H9 (cell line): ENCODE data around the gene SLC12A2. TPM values are rescaled to one million over a fixed set of nuclear protein-coding genes. Genes with fewer than 3 reads are reported as not detected.

Experiments used
- DNase-seq: peaks from one replicate; pipeline ENCODE4 v3.0.0-alpha.2; 2017
- H2AFZ ChIP-seq: one replicate; pipeline ENCODE4 v1.6.1; 2013; ENCODE audit warnings: mild to moderate bottlenecking, low read length, control low read depth, moderate library complexity
- H2AK5ac ChIP-seq: 2 replicates; pipeline ENCODE4 v1.6.1; 2013; ENCODE audit warnings: low read length, control low read depth, mixed read lengths; ENCODE audit not compliant: insufficient read length
- H2BK120ac ChIP-seq: one replicate; pipeline ENCODE4 v1.6.1; 2013; ENCODE audit warnings: low read depth, mild to moderate bottlenecking, low read length, control low read depth, inconsistent platforms; ENCODE audit not compliant: poor library complexity, severe bottlenecking
- H2BK12ac ChIP-seq: 2 replicates; pipeline ENCODE4 v1.6.1; 2013; ENCODE audit warnings: low read length, control low read depth, mixed read lengths, low read depth; ENCODE audit not compliant: insufficient read length
- H2BK15ac ChIP-seq: 2 replicates; pipeline ENCODE4 v1.6.1; 2013; ENCODE audit warnings: low read depth, low read length, control low read depth
- H2BK20ac ChIP-seq: one replicate; pipeline ENCODE4 v1.6.1; 2013; ENCODE audit warnings: low read depth, mild to moderate bottlenecking, low read length, control low read depth, inconsistent platforms; ENCODE audit not compliant: poor library complexity, severe bottlenecking
- H2BK5ac ChIP-seq: 2 replicates; pipeline ENCODE4 v1.6.1; 2013; ENCODE audit warnings: low read length, control low read depth, mixed read lengths; ENCODE audit not compliant: insufficient read length
- H3K14ac ChIP-seq: 2 replicates; pipeline ENCODE4 v1.6.1; 2013; ENCODE audit warnings: low read length, control low read depth; ENCODE audit not compliant: insufficient read depth
- H3K18ac ChIP-seq: 2 replicates; pipeline ENCODE4 v1.6.1; 2013; ENCODE audit warnings: low read depth, mild to moderate bottlenecking, mixed read lengths, low read length, control low read depth; ENCODE audit not compliant: insufficient read length
- H3K23ac ChIP-seq: 2 replicates; pipeline ENCODE4 v1.6.1; 2013; ENCODE audit warnings: low read length, control low read depth, mixed read lengths, low read depth; ENCODE audit not compliant: insufficient read length
- H3K23me2 ChIP-seq: 2 replicates; pipeline ENCODE4 v1.6.1; 2013; ENCODE audit warnings: low read depth, mild to moderate bottlenecking, mixed read lengths, low read length, control low read depth; ENCODE audit not compliant: insufficient read length, poor library complexity, severe bottlenecking
- H3K27ac ChIP-seq: 2 replicates; pipeline ENCODE4 v1.5.1; 2013; ENCODE audit warnings: low read length, control low read depth, mixed read lengths, low read depth; ENCODE audit not compliant: insufficient read length
- H3K27me3 ChIP-seq: 2 replicates; pipeline ENCODE4 v1.6.1; 2013; ENCODE audit warnings: low read length, control low read depth, inconsistent platforms; ENCODE audit not compliant: insufficient read depth
- H3K4ac ChIP-seq: 2 replicates; pipeline ENCODE4 v1.6.1; 2013; ENCODE audit warnings: low read depth, mild to moderate bottlenecking, control low read depth, inconsistent platforms, low read length, moderate library complexity
- H3K4me1 ChIP-seq: 2 replicates; pipeline ENCODE4 v1.6.1; 2013; ENCODE audit warnings: low read length, control low read depth, inconsistent platforms; ENCODE audit not compliant: insufficient read depth
- H3K4me2 ChIP-seq: 2 replicates; pipeline ENCODE4 v1.6.1; 2013; ENCODE audit warnings: low read length, control low read depth, mixed read lengths; ENCODE audit not compliant: insufficient read length, insufficient read depth
- H3K56ac ChIP-seq: 2 replicates; pipeline ENCODE4 v1.6.1; 2013; ENCODE audit warnings: low read depth, mild to moderate bottlenecking, mixed read lengths, low read length, control low read depth; ENCODE audit not compliant: insufficient read length
- H3K79me1 ChIP-seq: 2 replicates; pipeline ENCODE4 v1.6.1; 2013; ENCODE audit warnings: low read depth, mild to moderate bottlenecking, moderate library complexity, low read length, control low read depth, inconsistent platforms; ENCODE audit not compliant: insufficient read depth, poor library complexity, severe bottlenecking
- H3K79me2 ChIP-seq: 2 replicates; pipeline ENCODE4 v1.6.1; 2013; ENCODE audit warnings: low read length, control low read depth, inconsistent platforms; ENCODE audit not compliant: insufficient read depth
- H3K9ac ChIP-seq: 2 replicates; pipeline ENCODE4 v1.6.1; 2013; ENCODE audit warnings: low read length, control low read depth, mixed read lengths; ENCODE audit not compliant: insufficient read length; ENCODE audit errors: extremely low read depth
- H3K9me3 ChIP-seq: one replicate; pipeline ENCODE4 v1.6.1; 2013; ENCODE audit warnings: low read depth, low read length, inconsistent platforms; ENCODE audit not compliant: control insufficient read depth
- H3T11ph ChIP-seq: one replicate; pipeline ENCODE4 v1.6.1; 2013; ENCODE audit warnings: mild to moderate bottlenecking, low read length, control low read depth, inconsistent platforms
- H4K20me1 ChIP-seq: one replicate; pipeline ENCODE4 v1.6.1; 2013; ENCODE audit not compliant: control insufficient read depth, insufficient read length, insufficient read depth
- H4K5ac ChIP-seq: 2 replicates; pipeline ENCODE4 v1.6.1; 2013; ENCODE audit warnings: low read depth, mild to moderate bottlenecking, mixed read lengths, low read length, control low read depth; ENCODE audit not compliant: insufficient read length
- H4K8ac ChIP-seq: replicated peaks from 2 replicates; pipeline ENCODE4 v1.6.1; 2013; ENCODE audit warnings: low read length, control low read depth, mixed read lengths, low read depth; ENCODE audit not compliant: insufficient read length
- H4K91ac ChIP-seq: 2 replicates; pipeline ENCODE4 v1.6.1; 2013; ENCODE audit warnings: low read depth, mild to moderate bottlenecking, moderate library complexity, mixed read lengths, low read length, control low read depth; ENCODE audit not compliant: insufficient read length
- H3K27ac Mint-ChIP-seq, 3 experiments: 2 replicates in 2 of 3; 3 replicates in 1 of 3; pipeline ENCODE4 v1.8.0; 2020 to 2021; ENCODE audit warnings: mixed read lengths in 3 of 3, mild to moderate bottlenecking in 1 of 3, moderate library complexity in 1 of 3
- H3K27me3 Mint-ChIP-seq: 2 replicates; pipeline ENCODE4 v1.8.0; 2021; ENCODE audit warnings: low read depth, mild to moderate bottlenecking, moderate library complexity, mixed read lengths
- H3K36me3 Mint-ChIP-seq, 3 experiments: 2 replicates in 2 of 3; 3 replicates in 1 of 3; pipeline ENCODE4 v1.8.0; 2020 to 2021; ENCODE audit warnings: low read depth in 3 of 3, mixed read lengths in 3 of 3; ENCODE audit not compliant: insufficient read depth in 1 of 3
- H3K4me1 Mint-ChIP-seq, 2 experiments: 2 replicates each; pipeline ENCODE4 v1.8.0; 2020; ENCODE audit warnings: mixed read lengths in 2 of 2
- H3K4me3 Mint-ChIP-seq, 2 experiments: 2 replicates in 1 of 2; 3 replicates in 1 of 2; pipeline ENCODE4 v1.8.0; 2020 to 2021; ENCODE audit warnings: mild to moderate bottlenecking in 2 of 2, mixed read lengths in 2 of 2, moderate library complexity in 1 of 2
- H3K9me3 Mint-ChIP-seq, 2 experiments: 2 replicates in 1 of 2; 3 replicates in 1 of 2; pipeline ENCODE4 v1.8.0; 2020; ENCODE audit warnings: mild to moderate bottlenecking in 2 of 2, mixed read lengths in 2 of 2, moderate library complexity in 1 of 2
- CTCF ChIP-seq: fragments of 200-600 bp; sonication (generic); conservative IDR thresholded peaks from 3 replicates; pipeline ENCODE4 v1.8.0; 2021; ENCODE audit warnings: antibody characterized with exemption, mild to moderate bottlenecking
- total RNA-seq: library from RNA; stranded (reverse); gene quantifications from 2 replicates; pipeline ENCODE4 v1.2.1, GENCODE V29; 2021

The SLC12A2 gene
- total RNA-seq, 1 experiment from 2014 or later, result 17.9 TPM

DNA sequence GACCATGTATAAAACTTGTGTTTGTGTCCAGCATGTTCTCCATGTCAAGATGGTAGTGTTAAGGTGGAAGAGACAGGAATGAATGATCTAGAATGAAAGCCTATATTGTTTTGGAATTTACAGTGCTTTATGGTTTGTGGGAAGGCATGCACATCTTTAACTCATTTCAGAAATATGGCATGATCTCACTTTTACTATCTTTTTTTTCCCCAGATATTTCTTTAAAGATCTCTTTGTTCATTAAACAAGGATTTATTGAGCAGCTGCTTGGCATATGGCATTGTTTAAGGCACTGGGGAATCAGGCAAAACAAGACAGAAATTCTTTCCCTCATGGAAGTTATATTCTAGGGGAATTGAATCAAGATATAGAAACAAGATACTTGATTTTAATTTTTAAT lies 51.7 kb downstream of the SLC12A2 start:
- H4K91ac ChIP-seq, result no peak overlapping the region

More for the DNA sequence above, 51.7 kb downstream of the SLC12A2 start:
- H3K79me1 ChIP-seq, result no peaks in the 10 kb centered on the region
- no peak overlapping the region for H3K23ac ChIP-seq
- H4K8ac ChIP-seq, result no peak overlapping the region
- H2AK5ac ChIP-seq, result no peak overlapping the region
- H3T11ph ChIP-seq, result no peak overlapping the region
- H3K4me2 ChIP-seq, result no peak overlapping the region
- no peak overlapping the region for H3K56ac ChIP-seq
- no peak overlapping the region for H3K4ac ChIP-seq
- H3K4me3 Mint-ChIP-seq, result no peak overlapping the region
- no peak overlapping the region for H2BK15ac ChIP-seq
- H4K20me1 ChIP-seq, result no peaks in the 10 kb centered on the region
- no peaks in the 10 kb centered on the region for H3K4me1 Mint-ChIP-seq
- no peak overlapping the region for H2BK20ac ChIP-seq
- H3K27me3 ChIP-seq, result no peaks in the 10 kb centered on the region
- no peak overlapping the region for H2BK120ac ChIP-seq
- H3K27ac ChIP-seq, result no peak overlapping the region
- no peak for DNase-seq
- H4K5ac ChIP-seq, result no peak overlapping the region
- peaks cover 3 to 12% (median 5%) of the 10 kb centered on the region in 3 experiments; a peak in 5 of 7 replicates for H3K36me3 Mint-ChIP-seq
- no peak overlapping the region for H3K27ac Mint-ChIP-seq
- no peak overlapping the region for H3K18ac ChIP-seq
- no peak overlapping the region for H3K14ac ChIP-seq
- H3K79me2 ChIP-seq, result no peaks in the 10 kb centered on the region
- H3K9me3 ChIP-seq, result no peaks in the 10 kb centered on the region
- no peaks in the 10 kb centered on the region for H3K23me2 ChIP-seq
- no peak overlapping the region for H2BK5ac ChIP-seq
- no peak overlapping the region for H2BK12ac ChIP-seq
- H3K9me3 Mint-ChIP-seq, result no peaks in the 10 kb centered on the region
- no peaks in the 10 kb centered on the region for H3K27me3 Mint-ChIP-seq
- no peak overlapping the region for H2AFZ ChIP-seq
- TF ChIP-seq CTCF, result no peak
- H3K4me1 ChIP-seq, result no peaks in the 10 kb centered on the region
- no peak overlapping the region for H3K9ac ChIP-seq
